Measurements from ENCODE around the gene TBC1D16.

Gene TBC1D16

DNA sequence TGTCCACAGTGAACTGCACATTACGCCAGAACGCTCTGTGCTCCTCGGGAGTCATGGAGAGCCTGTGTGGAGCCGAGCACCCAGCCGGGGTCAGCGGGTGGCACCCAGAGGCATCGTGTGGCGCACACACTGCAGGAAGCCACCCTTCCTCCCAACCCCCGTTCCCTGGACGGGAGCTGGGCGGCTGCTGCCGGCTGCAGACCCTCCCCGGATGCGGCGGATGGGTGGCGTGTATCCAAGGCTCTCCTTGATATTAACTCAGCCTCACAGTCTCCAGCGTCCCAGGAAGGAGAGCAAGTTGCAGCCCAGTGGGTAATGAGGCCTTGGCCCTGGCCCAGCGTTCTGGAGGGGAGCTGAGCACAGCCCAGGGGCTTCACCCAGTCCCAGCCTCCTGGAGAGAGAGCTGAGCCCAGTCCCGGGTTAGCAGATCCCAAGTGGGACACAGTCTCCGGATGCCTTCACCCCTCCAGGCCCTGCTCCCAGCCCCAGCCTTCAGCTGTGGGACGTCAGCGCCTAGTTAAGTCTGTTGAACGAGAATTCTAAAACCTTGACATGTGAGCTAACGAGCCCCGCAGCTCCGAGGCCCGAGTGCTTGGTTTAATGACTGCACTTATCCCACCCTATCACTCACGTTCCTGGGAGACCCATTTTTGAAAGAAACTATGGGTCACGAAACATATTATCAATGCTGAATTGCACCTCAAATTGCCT is 86.6 kb downstream of the TBC1D16 start:
- no peak for DNase-seq

- no peak for DNase-seq
These were observed 87.2 kb downstream of the TBC1D16 start for GRCh38 chr17:79948406-79948944.

DNA sequence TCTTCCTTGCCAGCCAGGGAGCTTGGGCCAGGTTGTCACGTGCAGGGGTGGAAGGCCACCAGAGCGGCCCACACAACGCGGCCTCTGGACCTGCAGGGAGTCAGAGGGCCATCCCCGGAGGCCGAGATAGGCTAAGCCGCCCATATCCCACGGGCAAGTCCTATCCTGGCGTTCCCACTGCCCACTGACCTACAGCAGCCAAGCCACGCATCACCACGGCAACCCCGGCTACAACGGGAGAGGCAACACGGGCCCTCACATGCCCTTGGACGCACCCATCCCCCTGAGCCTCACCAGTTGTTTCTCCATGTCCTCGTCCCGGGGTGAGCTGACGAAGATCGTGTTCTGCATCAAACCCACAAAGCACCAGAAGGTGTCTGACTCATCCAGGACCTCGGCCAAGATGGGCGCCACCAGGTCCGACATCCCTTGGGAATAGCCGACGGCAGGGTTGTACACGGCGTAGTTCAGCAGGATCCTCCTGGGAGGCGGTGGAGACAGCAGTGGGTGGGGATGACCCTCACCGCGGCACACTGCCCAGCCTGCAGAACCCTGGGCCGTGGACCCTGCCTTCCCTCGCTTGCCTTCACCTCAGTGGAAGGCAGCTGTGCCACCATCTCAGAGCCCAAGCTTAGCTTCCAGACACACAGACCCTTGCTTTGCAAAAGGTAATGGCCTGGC is 88.2 kb downstream of the TBC1D16 start:
- DNase-seq = no peak

GRCh38 chr17:79946352-79947231 is 89.1 kb downstream of the TBC1D16 start:
- DNase-seq = no peak

DNA sequence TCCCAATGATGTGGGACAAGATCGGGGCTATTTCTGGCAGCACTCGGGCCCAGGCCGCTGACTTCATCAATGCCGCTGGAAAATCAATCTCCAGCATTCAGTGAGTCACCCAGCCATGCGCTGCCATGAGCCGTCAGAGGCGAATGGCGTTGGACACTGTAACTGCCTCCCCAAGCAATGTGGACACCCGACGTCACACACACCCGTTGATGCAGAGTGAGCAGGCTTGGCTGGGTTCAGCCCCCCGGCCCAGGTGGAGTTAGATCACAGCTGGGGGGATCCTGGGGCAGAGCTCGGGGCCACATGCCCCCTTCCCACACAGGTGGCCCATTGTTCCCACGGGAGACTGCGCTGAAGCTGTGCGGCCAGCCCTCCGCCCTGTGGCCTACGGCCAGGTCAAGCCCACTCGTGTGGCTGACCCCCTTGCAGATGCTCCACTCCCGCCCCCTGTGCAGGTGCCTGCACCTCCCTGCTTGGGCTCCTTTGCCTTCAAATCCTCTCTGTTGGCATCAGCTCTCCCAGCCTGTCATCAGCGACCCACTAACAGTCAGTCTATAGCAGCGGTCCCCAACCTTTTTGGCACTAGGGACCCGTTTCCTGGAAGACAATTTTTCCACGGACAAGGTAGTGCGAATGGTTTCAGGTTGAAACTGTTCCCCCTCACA is 89.9 kb downstream of the TBC1D16 start:
- DNase-seq = no peak

DNA sequence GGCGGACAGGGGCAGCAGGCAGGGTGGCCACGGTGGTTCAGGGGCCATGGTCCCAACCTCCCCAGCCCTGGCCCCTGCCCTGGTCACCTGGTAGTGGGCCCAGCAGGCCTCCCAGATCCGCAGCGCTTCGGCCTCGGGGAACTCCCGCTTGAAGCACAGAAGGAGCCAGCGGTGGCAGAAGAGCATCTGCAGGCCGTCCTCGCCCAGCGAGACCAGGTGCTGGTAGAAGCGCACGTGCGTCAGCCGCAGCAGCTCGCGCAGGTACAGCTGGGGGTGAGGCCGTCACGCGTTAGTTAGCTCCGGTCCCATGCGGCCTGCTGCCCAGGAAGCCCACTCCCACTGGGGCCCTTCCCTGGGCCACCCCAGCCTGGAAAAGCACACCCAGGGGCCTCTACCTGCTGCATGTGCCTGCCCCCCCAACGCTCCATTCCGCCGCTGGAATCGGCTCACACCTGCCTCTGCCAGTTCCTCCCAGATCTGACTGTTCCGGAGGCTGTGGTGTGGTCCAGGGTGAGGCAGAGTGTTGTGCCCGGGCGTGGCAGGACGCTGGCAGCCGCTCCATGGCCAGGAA is 90.8 kb downstream of the TBC1D16 start:
- no peak for DNase-seq

DNA sequence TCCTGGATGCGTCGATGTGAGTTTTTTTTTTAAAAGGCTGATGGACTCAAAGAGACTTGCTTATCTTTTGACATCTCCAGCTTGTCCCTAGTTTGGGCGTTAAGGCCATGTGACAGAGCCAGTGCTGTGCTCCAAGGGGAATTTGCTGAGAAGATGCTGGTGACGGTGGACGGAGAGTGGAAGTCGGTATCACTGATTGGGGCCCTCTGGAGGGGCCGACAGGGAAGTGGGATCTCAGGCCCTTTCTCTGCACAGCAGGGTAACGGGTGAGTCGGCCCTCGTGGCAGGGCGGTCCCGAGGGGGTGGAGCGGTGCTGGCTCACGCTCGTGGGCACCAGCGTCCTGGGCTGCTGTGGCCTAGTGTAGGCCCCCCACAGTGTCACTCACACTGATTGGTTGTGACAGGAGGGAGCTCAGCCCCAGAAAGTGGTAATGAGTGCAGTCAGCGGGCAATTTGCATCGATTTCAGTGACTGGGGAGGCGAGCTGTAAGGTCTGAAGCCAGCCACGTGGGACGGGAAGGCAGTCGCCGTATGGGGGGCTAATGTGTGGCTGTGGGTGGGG is 91.3 kb downstream of the TBC1D16 start:
- no peak for DNase-seq

DNA sequence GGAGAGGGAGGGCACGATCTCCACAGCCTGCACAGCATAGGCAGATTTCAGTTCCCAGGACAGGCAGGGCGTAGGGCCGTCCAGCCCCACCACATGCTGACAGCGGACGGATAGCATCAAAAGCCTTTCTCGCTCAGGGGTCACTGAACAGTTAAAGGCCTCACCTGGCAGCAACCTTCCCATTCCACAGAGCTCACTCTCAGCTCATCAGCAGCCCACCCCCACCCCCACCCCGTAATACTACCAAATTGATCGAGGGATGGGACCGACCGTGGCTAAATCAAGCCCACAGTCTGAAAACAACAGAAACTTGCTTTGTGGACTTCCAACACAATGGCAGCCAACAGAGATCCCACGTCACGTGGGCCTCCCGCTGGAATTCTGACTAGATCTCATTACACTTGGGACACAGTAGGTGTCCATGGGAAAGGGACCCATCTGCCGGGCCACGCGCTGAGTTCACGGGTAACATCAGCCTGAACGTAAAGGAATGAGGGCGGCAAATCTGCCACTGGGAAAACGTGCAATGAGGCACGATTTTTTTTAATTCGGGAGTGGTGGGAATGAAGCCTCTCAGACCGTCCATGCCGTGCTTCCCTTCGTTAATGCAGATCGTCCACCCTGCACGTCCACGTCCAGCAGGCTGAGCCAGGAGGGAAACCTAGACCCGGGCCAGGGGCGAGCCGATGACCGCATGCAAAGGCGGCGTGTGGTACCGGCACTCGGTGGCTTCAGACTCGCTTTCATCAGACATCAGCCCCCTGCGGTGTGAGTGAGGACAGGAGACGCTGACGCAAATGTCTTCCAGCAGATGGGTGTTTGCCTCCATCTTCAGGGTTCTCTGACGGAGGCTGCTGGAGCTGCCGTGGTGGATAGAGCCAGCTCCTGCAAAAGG is 92.1 kb downstream of the TBC1D16 start:
- DNase-seq = no peak

DNA sequence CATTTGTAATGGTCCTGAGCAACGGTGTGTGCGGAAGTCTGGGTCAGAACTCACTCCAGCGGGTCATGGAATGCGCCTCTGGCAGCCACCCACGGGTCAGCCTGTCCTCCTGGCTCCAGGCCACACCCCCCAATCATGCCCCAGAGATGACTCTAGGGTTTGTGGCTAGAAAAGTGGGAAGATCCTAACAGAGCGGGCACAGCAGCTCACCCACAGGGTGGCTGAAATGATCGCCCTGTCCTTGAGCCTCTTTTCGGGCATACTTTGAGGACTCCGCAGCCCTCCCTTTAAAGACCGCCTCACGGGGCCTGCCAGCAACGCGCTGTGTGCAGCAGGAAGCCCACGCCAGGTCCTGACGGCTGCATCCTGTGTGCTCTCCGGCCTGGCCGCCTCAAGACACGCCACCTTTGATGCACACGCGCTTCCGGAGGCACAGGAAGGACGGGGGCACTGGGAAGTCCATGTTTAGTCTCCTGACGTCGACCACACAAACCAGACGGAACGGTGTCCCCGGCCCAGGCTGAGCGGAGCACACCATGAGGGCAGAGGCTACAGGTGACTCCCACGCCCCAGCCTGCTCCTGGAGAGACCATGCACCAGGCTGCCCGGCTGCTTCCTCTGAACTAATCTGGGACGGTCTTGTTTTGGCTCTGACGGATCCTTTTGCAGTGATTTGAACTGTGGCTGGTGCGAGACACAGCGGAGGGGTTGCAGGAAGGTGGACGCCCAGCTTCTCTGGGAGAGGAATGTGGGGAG is 92.9 kb downstream of the TBC1D16 start:
- DNase-seq = no peak

DNA sequence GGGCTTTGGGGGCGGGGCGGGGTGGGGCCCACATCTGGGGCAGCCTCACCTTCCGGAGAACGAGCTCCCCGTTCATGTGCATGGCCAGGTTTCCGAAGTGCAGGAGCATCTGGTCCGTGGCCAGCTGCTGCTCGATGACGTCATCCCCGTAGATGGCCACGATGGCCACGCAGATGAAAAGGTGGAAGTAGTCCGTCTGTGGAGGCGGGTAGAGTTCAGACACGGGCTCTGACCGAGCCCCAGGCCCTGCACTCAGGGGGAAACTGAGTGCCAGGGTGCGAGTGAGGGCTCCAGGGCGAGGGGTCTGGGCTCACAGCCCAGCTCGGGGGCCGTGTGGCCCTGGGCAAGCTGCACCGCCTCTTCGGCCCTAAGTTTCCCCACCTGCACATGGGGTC is 93.7 kb downstream of the TBC1D16 start:
- DNase-seq = no peak

- no peak for DNase-seq
These were observed 94.3 kb downstream of the TBC1D16 start for GRCh38 chr17:79941088-79942010.

GRCh38 chr17:79940459-79941087 is 95.1 kb downstream of the TBC1D16 start:
- DNase-seq = no peak

DNA sequence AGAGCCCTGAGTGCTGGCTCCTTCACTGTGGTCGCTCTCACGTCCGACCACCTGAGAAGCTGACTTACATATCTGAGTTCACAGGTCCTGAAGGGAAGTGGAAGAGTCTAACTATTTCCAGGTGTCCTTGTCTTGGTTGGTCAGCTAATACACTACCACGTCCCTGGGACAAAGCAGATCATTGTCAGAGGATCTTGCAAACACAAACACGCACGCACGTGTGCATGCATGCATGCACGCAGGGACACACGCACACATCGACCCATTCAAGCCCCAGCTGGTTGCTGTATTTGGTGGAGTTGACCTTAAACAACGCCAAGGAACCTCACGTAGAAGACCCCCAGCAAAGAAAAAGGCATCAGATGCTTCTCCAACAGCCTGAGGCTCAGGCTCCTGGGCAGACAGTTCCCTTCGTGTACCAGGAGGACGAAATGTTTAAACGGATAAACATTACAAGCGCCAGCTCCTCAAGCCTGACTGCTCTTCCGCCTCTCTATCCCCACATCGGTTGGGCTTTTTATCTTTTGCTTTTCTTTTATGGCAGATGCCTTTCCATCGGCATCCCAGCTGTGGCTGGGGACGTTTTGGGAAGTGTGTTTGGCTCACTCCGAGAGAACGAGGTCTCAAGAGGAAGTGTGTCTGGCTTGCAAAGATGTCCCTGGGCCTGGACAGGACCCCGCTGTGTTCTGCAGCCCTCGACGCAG is 95.8 kb downstream of the TBC1D16 start:
- DNase-seq = no peak

DNA sequence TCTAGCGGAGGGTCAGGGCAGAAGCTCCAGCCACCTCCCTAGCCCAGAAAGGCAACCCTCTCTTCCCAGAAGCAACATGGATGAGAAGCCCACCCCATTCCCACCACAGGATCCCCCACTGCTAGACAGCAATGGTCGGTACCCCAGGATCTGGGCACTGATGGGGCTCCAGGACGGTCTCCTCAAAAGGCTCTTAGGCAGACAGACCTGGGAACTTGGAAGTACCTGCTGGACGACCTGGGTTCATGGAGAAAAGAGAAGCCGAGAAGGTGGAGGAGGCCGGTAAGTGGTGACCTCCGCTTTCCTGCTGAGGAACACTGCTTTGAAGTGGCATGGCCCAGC is 96.6 kb downstream of the TBC1D16 start:
- DNase-seq = no peak

- DNase-seq = no peak
These were observed 97.2 kb downstream of the TBC1D16 start for GRCh38 chr17:79938336-79939093.

DNA sequence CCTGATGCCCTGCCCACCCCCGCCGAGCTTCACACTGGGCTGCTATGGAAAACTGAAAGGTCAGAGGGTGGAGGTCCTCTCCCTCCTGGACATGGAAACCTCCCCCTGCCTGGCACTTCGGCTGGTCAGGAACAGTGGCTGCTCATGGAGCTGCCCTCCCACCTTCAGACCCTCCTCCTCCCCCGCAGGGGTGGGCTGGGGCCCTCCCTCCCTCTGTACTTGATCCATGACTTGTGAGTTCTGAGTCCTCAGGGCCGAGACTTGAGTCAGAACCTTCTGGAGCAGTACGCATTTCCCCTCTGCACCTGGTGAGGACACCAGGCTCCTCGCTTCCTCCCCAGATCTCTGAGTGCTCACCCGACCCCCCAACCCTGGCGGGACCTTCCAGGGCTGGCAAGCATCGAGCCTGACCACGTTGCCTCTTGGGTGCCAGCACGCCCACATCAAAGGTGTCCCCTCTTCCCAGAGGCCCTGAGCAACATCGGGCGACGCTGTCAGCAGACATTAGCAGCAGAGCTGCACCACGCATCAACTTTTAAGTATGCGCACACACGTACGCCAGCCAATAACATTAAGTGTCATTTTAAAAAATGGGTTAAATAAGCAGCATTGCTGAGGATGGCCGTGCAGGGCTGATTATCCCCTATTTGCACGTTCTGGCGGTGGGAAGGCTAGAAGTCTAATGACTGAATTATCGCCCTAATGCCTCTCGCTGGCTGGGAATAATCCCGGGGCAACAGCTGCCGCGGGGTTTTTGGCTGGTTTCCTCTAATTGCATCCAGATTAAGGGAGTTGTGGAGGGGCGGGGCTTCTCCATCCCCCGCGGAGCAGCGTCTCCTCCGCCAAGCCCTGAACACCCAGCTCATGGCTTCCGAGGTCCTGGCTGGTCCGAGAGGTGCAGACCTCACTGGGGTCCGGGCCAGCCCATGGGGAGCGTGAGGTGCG is 98.0 kb downstream of the TBC1D16 start:
- DNase-seq = no peak

Measured in activated naive CD4-positive, alpha-beta T cell (primary cell).